GM19438 (cell line): ENCODE measurements around the gene TACC2.
"Not testable (repeated sequence)": the region's sequence is repeated elsewhere in the genome, so short reads cannot be mapped to it uniquely, and the experiment has no call there.

Experiments used
- ATAC-seq: cut with Tn5 transposase; IDR thresholded peaks from one replicate; pipeline ENCODE4 v1.9.1; 2021; ENCODE audit warnings: low read depth; ENCODE audit not compliant: unreplicated experiment

Gene TACC2

GRCh38 chr10:121976607-121977006, 12.4 kb upstream of the TACC2 start:
- no peak for ATAC-seq

DNA sequence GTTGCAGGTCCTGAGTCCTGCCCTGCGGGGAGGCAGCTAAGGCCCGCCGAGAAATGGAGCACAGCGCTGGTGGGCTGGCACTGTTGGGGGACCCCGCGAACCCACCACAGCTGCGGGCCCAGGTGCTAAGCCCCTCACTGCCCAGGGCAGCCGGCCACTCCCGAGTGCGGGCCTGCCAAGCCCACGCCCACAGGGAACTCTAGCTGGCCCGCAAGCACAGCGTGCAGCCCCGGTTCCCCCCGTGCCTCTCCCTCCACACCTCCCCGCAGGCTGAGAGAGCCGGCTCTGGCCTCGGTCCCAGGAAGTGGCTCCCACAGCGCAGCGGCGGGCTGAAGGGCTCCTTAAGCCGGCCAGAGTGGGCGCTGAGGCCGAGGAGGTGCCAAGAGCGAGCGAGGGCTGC, 10.5 kb upstream of the TACC2 start:
- no peak for ATAC-seq

DNA sequence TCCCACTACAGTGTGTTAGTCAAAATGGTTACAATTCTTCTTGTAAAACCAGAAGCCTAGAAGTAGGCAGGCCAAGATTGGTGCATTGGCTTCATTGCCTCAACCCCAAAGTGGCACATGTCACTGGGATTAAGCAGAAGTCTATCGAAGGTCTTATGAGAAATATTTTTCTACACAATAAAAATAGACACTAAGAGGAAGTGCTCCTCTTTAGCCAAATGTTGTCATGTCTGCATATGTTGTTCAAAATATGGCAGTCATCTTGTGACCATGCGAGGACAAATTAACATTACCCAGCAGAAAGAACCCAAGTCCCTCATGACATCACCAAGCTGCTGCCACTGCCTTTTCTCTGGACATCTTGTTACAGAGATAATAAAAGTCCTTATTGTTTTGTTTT, 7.6 kb upstream of the TACC2 start:
- no peak for ATAC-seq

- ATAC-seq = no peak
Observed at GRCh38 chr10:121983852-121984251, 5.1 kb upstream of the TACC2 start.

GRCh38 chr10:121984463-121984862, 4.5 kb upstream of the TACC2 start:
- ATAC-seq = no peak

DNA sequence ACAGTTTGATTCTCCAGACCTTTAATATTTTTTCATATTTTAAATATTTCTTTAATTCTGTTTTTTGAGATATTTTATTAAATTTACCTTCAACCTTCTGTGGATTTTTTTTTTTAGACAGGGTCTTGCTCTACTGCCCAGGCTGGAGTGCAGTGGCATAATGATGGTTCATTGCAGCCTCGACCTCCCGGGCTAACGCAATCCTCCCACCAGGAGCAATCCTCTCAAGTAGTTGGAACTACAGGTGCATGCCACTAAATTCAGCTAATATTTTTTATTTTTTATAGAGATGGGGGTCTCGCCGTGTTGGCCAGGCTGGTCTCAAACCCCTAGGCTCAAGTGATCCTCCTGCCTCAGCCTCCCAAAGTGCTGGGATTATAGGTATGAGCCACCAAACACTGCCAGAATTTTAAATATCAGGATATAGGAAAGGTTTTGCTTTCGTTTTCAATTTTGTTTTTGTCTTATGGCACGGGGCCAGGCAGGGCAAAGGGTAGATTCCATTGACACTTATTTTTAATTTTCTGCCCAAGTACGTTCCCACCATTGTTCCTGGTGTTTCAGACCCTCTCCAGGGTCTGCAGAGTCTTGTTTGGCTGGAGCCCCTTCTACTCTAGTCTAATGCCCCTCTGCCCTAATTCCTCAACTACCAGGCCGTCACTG, 1.2 kb downstream of the TACC2 start:
- ATAC-seq = no peak

DNA sequence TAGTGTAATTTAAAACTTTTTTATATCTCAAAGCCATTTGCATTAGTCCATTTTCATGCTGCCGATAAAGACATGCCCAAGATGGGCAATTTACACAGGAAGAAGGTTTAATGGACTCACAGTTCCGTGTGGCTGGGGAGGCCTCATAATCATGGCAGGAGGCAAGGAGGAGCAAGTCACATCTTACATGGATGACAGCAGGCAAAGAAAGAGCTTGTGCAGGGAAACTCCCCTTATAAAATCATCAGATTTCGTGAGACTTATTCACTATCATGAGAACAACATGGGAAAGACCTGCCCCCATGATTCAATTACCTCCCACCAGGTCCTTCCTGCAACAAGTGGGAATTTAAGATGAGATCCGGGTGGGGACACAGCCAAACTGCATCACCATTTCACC, 2.8 kb downstream of the TACC2 start:
- not testable (repeated sequence) for ATAC-seq

GRCh38 chr10:121994429-121994941, 5.5 kb downstream of the TACC2 start:
- ATAC-seq = no peak

GRCh38 chr10:121998462-121998861, 9.5 kb downstream of the TACC2 start:
- ATAC-seq = no peak

DNA sequence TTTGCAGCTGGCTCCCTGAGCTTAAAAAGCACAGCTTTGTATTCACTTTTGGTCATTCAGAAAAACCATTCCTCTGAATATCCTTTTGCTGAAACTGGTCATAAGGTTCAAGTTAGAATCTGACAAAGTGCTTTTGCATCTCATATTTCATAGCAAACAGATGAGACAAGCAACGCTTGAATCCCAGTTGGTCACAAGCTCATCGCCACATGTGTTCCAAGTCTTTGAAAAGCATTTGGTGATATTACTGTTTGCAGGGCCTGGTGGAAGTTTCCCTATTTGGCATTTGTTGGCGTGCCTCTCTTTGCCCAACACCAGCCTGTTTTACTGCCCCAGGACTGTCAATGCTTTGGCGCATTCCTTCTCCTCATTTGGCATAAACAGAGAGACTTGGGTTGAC, 10.3 kb downstream of the TACC2 start:
- ATAC-seq = no peak

- ATAC-seq = no peak
Observed at GRCh38 chr10:122001698-122002097, 12.7 kb downstream of the TACC2 start.

DNA sequence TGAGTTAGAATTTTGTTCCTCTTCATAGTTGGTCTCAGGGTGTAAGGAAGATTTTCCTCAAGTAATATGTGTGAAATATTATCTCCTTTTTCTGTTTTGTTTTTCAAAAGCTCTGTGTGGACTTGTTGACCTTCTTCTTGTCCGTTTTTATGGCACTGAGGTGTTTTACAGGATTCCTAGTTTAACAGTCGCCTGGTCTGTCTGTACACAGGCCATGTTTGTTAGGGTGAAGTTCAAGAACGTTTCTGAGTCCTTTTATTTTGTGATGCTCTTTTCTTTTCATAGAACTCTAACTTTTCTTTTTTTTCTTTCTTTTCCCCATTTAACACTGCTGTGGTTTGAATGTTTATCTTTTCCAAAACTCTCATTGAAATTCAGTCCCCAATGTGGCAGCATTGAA, 18.5 kb downstream of the TACC2 start:
- no peak for ATAC-seq

DNA sequence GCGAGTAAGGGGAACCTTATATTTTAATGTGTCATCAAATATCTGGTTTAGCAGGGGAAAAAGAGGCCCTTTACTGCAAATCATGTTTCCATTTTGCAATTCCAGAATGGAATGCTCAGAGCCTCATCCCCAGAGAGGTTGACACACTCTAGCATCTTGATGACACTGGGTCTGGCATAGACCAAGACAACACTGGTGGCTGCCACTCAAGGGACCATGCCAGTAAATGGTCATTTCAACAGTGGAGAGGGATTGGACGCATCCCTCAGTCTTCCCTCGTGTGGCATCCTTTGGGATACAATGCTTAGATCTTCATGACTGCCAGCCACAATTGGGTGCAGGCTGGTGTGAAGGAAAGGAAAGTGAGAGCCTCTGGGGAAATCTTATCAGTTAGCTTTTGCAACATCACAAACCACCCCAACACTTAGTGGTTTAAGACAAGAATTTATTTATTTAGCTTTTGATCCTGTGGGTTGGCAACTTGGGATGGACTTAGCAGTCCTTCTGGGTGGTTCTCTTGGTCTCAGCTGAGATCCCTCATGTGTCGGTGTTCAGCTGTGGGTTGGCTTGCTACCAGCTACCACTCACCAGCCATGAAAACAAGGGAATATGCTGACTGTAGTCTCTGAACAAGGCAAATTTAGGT, 21.6 kb downstream of the TACC2 start:
- ATAC-seq = no peak

DNA sequence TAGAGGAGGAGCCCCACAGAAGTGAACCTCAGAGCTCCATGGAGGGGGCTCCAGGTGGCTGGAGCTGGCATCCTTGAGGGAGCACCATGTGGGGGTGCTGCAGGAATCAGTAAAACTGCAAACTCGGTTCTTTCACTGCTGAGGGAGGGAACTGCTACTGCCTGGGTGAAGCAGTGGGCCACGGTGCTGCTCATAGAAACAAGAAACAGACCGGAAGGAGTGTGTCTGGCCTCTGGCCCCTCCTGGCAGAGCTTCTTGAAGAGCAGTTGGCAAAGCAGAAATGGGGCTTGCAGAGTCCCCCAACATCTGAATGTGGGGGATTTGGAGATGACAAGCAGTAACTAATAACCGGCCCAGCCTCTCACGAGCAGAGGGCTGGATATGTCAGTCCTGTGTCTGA, 23.8 kb downstream of the TACC2 start:
- no peak for ATAC-seq

DNA sequence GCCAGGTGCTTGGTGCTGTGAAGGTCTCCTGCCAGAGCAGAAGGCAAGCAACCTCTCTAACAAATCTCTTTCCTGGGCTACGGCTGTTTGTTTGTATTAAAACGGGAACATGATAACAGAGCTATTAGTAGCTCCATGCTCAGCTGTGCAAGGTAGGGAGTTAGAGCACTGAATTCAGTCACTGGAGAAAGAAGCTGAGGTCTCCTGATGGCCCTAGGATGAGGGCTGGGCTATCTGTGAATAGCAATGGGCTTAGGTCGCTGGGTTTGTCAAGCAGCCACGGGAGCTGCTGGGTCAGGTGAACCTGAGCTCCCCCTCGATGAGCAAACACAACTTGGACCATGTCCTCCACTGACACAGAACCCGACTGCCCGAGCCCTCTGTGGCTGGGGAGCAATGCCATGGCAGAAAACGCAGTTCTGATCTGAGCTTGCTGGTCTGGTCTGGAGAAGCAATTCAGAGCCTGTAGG, 24.4 kb downstream of the TACC2 start:
- ATAC-seq = no peak

DNA sequence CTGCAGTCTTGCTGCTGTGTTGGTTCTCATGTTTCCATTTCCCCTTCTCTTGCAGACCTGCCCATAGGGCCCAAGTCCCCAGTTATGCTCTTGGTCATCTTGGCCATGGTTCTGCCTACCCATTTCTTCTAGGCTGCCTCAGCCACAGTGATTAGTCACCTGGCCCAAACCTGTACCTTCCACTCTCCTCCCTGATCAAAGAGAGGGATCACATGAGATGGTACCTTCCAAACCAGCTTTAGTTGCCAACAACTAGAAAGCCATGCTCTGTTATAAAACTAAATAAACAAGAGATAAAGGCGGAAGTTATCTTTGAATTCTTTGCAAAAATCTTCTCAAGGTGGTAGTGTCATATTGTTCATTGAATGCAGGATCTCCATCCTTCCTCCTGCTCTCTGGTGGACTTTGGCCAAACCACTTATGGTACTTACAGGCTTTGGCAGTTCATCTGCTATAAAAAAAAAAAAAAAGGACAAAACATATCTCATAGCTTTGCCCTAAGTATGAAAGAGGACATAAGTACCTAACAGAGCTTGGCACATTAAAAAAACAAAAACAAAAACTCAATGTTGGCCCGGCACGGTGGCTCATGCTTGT, 25.8 kb downstream of the TACC2 start:
- ATAC-seq = no peak

DNA sequence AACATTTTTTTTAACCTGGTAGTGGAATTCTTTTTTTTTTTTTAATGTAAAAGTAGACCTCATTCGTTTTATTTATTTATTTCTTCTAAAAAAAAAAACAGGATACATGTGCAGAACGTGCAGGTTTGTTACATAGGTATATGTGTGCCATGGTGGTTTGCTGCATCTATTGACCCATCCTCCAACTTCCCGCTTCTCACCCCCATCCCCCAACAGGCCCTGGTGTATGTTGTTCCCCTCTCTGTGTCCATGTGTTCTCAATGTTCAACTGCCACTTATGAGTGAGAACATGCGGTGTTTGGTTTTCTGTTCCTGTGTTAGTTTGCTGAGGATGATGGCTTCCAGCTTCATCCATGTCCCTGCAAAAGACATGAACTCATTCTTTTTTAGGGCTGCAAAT, 29.0 kb downstream of the TACC2 start:
- ATAC-seq = not testable (repeated sequence)

GRCh38 chr10:122018491-122018890, 29.5 kb downstream of the TACC2 start:
- no peak for ATAC-seq

GRCh38 chr10:122018951-122019413, 30.0 kb downstream of the TACC2 start:
- ATAC-seq = no peak

- no peak for ATAC-seq
Observed at GRCh38 chr10:122019414-122019975, 30.5 kb downstream of the TACC2 start.

- no peak for ATAC-seq
Observed at GRCh38 chr10:122020226-122020625, 31.3 kb downstream of the TACC2 start.
